ENCODE results near the gene ZNF148. TPM values are rescaled to one million over a fixed set of nuclear protein-coding genes. Genes with fewer than 3 reads are reported as not detected.

ZNF148 gene
- total and polyA plus RNA-seq, 2 of the 4 experiments (the other 2 are of a cell fraction) = 9.4 to 65.2 TPM

- Histone ChIP-seq H3K27me3 (ENCODE audit: control insufficient read depth, insufficient read depth, low read length) (0 out of 2 replicates have a peak, but pooled peaks cover 1% of the 10 kb centered on the region), H4K20me1 (ENCODE audit: insufficient read depth, low read length) (peaks cover 4% of the 10 kb centered on the region; the same call in 1 of the 2 replicates), H2AFZ (replicated peaks; ENCODE audit: low read length, poor library complexity) (no peak overlapping the region), H2BK20ac (ENCODE audit: low read depth, low read length) (no peak overlapping the region), H2BK15ac (ENCODE audit: low read depth, low read length) (no peak overlapping the region), H2BK120ac (ENCODE audit: low read depth, low read length) (no peak overlapping the region), H3K4ac (ENCODE audit: low read depth, low read length) (no peak overlapping the region), H3K36me3 (ENCODE audit: control insufficient read depth, insufficient read depth, low read length) (no peaks in the 10 kb centered on the region), H3K79me1 (ENCODE audit: low read depth in 1 of 2, low read length in 2 of 2) (no peaks in the 10 kb centered on the region), H3K18ac (ENCODE audit: low read depth, low read length) (no peak overlapping the region), H3K4me1 (ENCODE audit: control insufficient read depth, insufficient read depth, low read length) (peaks cover 25% of the 10 kb centered on the region), H2BK5ac (ENCODE audit: low read depth, low read length, poor library complexity, severe bottlenecking) (no peak overlapping the region), H3K9ac (ENCODE audit: low read depth, low read length) (no peak overlapping the region), H3K9me3 (ENCODE audit: control insufficient read depth, insufficient read depth, low read length) (no peaks in the 10 kb centered on the region; the same call in 1 of the 2 replicates), H3K27ac (ENCODE audit: insufficient read depth, low read length) (no peak overlapping the region), H4K91ac (ENCODE audit: insufficient read depth, low read depth, low read length) (no peak overlapping the region), H3K9me1 (ENCODE audit: insufficient read depth, low read length) (peaks cover 11% of the 10 kb centered on the region; the same call in 1 of the 2 replicates), H2AK9ac (replicated peaks; ENCODE audit: low read depth, low read length, poor library complexity) (no peak overlapping the region), H3K4me2 (ENCODE audit: low read depth, low read length) (no peak overlapping the region), H4K8ac (ENCODE audit: low read depth in 2 of 2, low read length in 2 of 2) (no peak overlapping the region), H3K23ac (ENCODE audit: low read depth, low read length) (no peak overlapping the region), H4K5ac (ENCODE audit: low read depth, low read length) (no peak overlapping the region), H3K14ac (replicated peaks; ENCODE audit: low read depth, low read length) (no peak overlapping the region), H3K4me3 (ENCODE audit: insufficient read depth, low read depth, low read length) (no peak overlapping the region), H2AK5ac (ENCODE audit: low read depth, low read length) (no peak overlapping the region), H3K56ac (ENCODE audit: extremely low read depth, insufficient read depth, low read length) (no peak overlapping the region)
- POLR2A ChIA-PET (ENCODE audit: unreplicated experiment) = interaction anchor here (0.5 kb wide), 1 partner anchor 9 kb away, joined by 5 read pairs; no protein-coding TSS in a partner anchor
- TF ChIP-seq CEBPB (IDR thresholded peaks at IDR 0.05; ENCODE audit: low read depth, low read length) = no peak
- no peak for TF ChIP-seq POLR2A (IDR thresholded peaks at IDR 0.05; ENCODE audit: low read depth, low read length)
- TF ChIP-seq MAZ (IDR thresholded peaks at IDR 0.05; ENCODE audit: borderline replicate concordance, low read depth, low read length) = no peak
- no peak for TF ChIP-seq BHLHE40 (IDR thresholded peaks at IDR 0.05; ENCODE audit: low read depth, low read length)
- TF ChIP-seq CHD1 (IDR thresholded peaks at IDR 0.05; ENCODE audit: low read depth, low read length) = no peak
- TF ChIP-seq USF2 (IDR thresholded peaks at IDR 0.05; ENCODE audit: low read depth, low read length) = no peak
- TF ChIP-seq RAD21 (IDR thresholded peaks at IDR 0.05; ENCODE audit: low read length) = no peak
- TF ChIP-seq SMC3 (IDR thresholded peaks at IDR 0.05; ENCODE audit: low read depth, low read length) = no peak
- no peak for TF ChIP-seq MXI1 (IDR thresholded peaks at IDR 0.05; ENCODE audit: borderline replicate concordance, low read depth, low read length)
- no peak for TF ChIP-seq RFX5 (IDR thresholded peaks at IDR 0.05; ENCODE audit: low read depth, low read length)
- no peak for TF ChIP-seq ELK1 (IDR thresholded peaks at IDR 0.05; ENCODE audit: borderline replicate concordance, low read depth, low read length)
- no peak for TF ChIP-seq MAFK (IDR thresholded peaks at IDR 0.05; ENCODE audit: low read depth, low read length)
- no peak for TF ChIP-seq NFE2L2 (IDR thresholded peaks at IDR 0.05; ENCODE audit: low read depth, low read length)
- TF ChIP-seq CTCF (conservative IDR thresholded peaks at IDR 0.05; ENCODE audit: low read depth, low read length) = no peak
- TF ChIP-seq RCOR1 (IDR thresholded peaks at IDR 0.05; ENCODE audit: insufficient replicate concordance, low read length) = no peak
- no peak for TF ChIP-seq FOS (IDR thresholded peaks at IDR 0.05; ENCODE audit: low read depth, low read length)
- in situ Hi-C loops (cut with MboI; ENCODE audit: low sequenced_read_pairs) = no loop called here
- DNase-seq (no peak), ATAC-seq (ENCODE audit: low read depth) (no peak)
- dilution Hi-C loops (cut with HindIII; ENCODE audit: low sequenced_read_pairs, unreplicated experiment) = no loop called here
- no CpG with 5 or more reads among the region's 3 CpGs for WGBS, 2 experiments (ENCODE audit: extremely low coverage in 2 of 2, insufficient read length in 1 of 2)
- intact Hi-C loops (cut with micrococcal nuclease) = loop anchor here (10.0 kb wide), 1 partner anchor 266 kb away; no protein-coding TSS in a partner anchor
- CTCF ChIA-PET = interaction anchor here (1.0 kb wide), 1 partner anchor 263 kb away, joined by 3 read pairs; no protein-coding TSS in a partner anchor
- BruUV-seq (replicated peaks) = no TSS peak
These were observed 184.3 kb downstream of the ZNF148 start for GRCh38 chr3:125190786-125191185.

Data from IMR-90 (cell line).